HG03196 (cell line): ENCODE measurements around the gene ADCY6.

Source experiments
- ATAC-seq: cut with Tn5 transposase; IDR thresholded peaks from one replicate; pipeline ENCODE4 v1.9.1; 2021; ENCODE audit not compliant: unreplicated experiment

ADCY6 gene

GRCh38 chr12:48786591-48787544, 2.0 kb downstream of the ADCY6 start:
- no peak for ATAC-seq

GRCh38 chr12:48783432-48783831, 5.5 kb downstream of the ADCY6 start:
- no peak for ATAC-seq

GRCh38 chr12:48782457-48783395, 6.2 kb downstream of the ADCY6 start:
- no peak for ATAC-seq

- no peak for ATAC-seq
Observed at GRCh38 chr12:48781750-48782456, 7.0 kb downstream of the ADCY6 start.

DNA sequence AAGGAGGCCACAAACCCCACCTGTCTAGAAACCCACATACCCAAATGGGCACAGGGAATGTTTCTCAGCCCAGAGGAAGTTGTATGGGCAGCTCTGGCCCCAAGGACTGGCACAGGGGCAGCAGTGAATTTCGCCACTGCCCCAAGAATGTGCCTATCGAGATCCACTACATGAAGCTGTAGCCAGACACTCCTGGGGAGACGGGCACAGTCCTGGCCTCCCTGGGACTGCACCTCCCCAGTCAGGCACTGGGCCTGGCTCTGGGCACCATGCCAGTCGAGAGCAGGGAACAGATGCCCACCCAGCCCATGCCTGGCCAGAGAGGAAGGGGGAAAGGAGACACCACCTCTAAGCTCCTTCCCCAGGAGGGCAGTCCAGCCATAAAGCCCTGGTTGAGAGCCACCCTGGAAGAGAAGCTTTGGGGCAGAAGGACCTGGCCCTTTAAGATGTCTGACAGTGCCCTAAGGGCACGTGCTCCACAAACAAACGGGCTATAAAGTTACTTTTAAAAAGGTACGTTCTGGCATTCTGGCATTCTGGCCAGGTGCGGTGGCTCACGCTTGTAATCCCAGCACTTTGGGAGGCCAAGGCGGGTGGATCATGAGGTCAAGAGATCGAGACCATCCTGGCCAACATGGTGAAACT, 8.4 kb downstream of the ADCY6 start:
- no peak for ATAC-seq

- no peak for ATAC-seq
Observed at GRCh38 chr12:48779869-48780268, 9.0 kb downstream of the ADCY6 start.

GRCh38 chr12:48777501-48778400, 11.1 kb downstream of the ADCY6 start:
- no peak for ATAC-seq

DNA sequence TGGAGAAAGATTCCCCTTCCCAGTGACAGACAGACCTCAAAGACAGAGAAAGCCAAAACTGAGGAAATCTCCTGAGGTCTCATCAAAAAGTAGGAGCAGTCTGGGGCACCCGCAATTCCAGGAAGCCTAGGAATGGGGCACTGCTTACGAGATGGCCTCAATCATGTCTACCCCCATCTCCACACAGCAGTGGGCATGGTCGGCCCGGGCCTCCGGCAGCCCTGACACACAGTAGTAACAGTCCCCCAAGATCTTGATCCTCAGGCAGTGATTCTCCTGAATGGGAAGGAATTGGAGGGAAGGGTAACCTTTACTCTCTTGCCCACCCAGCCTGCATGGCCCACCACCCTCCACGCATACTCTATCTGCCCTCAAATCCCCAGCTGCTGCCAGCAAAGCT, 11.9 kb downstream of the ADCY6 start:
- no peak for ATAC-seq

DNA sequence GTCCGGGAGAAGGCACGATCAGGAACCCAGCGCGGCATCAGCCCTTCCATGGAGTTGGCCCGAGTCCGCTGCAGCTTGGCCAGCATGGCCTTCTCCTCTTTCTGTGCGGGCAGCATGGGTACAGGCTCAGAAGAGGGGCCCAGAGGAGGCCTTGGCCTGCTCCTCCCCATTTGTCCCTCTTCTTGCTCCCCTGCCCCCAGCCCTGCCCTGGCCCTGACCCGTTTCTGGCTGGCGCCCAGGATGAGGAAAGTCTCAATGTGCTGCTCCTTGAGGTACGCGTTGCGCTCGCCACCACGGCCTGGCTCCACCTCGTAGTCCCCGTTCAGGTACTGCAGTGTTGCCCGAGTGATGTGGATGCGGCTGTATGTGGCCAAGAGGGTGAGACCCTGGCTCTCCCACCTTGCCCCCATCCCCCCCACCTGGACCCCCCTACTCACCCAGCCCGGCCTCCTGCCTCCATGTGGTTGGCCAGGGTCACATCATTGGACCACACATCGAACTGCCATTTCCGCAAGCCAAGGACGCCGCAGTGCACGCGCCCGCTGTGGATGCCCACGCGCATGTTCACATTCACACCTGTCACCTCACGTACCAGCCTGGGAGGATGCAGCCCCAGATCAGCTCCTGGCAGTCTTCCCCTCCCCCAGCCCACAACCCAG, 12.8 kb downstream of the ADCY6 start:
- no peak for ATAC-seq

DNA sequence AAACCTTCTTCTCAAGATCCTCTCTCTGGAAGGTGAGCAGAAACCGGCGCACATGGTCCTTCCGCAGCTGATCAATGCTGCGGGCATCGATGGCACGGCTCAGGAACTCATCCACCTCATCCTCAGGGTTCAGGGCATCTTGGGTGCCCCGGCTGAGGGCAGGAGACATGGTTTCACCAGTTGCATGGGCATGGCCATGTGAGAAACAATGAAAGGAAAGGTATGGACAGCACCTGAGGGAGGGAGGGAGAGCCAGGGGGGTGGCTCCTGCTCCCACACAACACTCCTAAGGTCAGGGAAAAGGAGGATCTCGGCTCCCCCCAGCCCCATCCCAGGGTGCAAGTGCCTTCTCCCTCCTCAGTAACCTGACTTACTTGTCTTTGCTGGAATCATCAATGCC, 13.6 kb downstream of the ADCY6 start:
- ATAC-seq = no peak

GRCh38 chr12:48774516-48774915, 14.4 kb downstream of the ADCY6 start:
- no peak for ATAC-seq

GRCh38 chr12:48773686-48774085, 15.2 kb downstream of the ADCY6 start:
- no peak for ATAC-seq

DNA sequence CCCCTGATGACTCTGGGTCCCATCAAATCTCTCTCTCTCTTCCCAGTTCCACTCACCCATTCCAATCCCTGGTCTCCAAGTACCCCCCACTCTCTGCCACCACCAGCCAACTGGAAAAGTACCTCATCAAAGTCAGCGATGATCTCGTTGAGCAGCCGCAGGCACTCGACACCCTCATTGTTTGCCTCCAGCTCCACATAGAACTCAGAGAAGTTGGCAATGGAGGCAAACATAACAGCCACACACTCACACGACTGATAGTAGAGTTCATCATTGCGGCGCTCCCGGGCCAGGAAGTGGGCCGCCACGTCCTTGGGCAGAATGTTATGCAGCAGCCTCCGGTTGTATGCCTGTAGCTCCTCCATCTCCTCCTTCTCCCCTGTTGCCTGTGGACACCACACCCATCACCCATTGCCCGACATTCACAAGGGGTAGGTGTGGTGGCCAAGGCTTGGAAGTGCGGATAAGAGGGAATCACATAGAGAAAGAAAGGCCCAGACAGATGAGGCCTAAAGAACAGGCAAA, 17.2 kb downstream of the ADCY6 start:
- no peak for ATAC-seq

- ATAC-seq = no peak
Observed at GRCh38 chr12:48770756-48771155, 18.1 kb downstream of the ADCY6 start.

GRCh38 chr12:48768736-48769135, 20.2 kb downstream of the ADCY6 start:
- no peak for ATAC-seq

DNA sequence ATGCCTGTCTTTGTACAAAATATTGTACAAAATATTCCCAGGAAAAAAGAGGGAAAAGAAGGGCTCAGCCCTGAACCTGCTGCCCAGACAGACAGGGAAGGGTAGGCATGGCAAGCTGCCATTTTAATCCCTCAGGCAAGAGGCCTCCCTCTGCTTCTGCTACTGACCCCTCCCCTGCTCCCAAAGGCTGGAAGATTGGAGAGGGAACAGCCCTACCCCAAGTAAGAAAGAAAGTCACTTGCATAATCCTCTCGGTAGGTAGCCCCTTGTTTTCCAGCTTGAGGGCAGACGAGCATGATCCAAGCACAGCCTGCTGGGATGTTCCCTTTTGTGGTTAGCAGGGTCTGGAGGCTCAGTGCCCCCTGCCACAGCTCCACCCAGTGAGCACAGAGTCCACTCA, 20.7 kb downstream of the ADCY6 start:
- ATAC-seq = no peak

- ATAC-seq = no peak
Observed at GRCh38 chr12:48767521-48767920, 21.4 kb downstream of the ADCY6 start.

DNA sequence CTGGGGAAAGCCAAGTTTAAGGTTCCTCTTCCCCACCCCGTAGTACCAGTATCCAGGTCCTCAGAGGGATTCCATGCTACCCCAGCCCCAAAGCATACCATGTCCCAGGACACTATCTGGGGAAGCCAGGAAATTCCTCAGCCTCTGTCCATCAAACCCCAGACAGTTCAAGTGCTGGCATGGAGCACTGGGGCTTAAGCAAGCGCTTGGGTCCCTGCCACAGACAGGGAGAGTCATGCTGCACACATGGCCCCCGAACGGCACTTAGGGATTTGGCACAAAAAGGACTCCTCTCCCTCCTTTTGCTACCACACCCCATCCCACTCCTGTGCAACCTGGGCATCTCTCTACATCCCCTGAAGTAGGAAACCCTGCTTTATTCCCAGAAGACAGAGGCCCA, 21.8 kb downstream of the ADCY6 start:
- ATAC-seq = no peak

GRCh38 chr12:48765753-48766162, 23.1 kb downstream of the ADCY6 start:
- ATAC-seq = no peak
